HPDE6-E6E7 (cell line): ENCODE data around the gene RPRD1A.
"Not testable (repeated sequence)": the region's sequence is repeated elsewhere in the genome, so short reads cannot be mapped to it uniquely, and the experiment has no call there.

Source experiments
- DNase-seq: peaks from one replicate; pipeline ENCODE4 v3.0.0; 2011; ENCODE audit warnings: missing footprints; ENCODE audit errors: extremely low spot score

RPRD1A gene

GRCh38 chr18:36031903-36032302, 35.5 kb downstream of the RPRD1A start:
- no peak for DNase-seq

- no peak for DNase-seq
These were observed 36.0 kb downstream of the RPRD1A start for GRCh38 chr18:36031407-36031806.

GRCh38 chr18:36028859-36029258, 38.5 kb downstream of the RPRD1A start:
- DNase-seq = no peak

GRCh38 chr18:36025025-36025424, 42.3 kb downstream of the RPRD1A start:
- DNase-seq = no peak

GRCh38 chr18:36024241-36024640, 43.1 kb downstream of the RPRD1A start:
- not testable (repeated sequence) for DNase-seq

GRCh38 chr18:36023336-36023735, 44.0 kb downstream of the RPRD1A start:
- DNase-seq = no peak

GRCh38 chr18:36020174-36020711, 47.1 kb downstream of the RPRD1A start:
- no peak for DNase-seq

GRCh38 chr18:36017232-36017631, 50.1 kb downstream of the RPRD1A start:
- DNase-seq = no peak

GRCh38 chr18:36015629-36016028, 51.7 kb downstream of the RPRD1A start:
- no peak for DNase-seq

- no peak for DNase-seq
These were observed 54.5 kb downstream of the RPRD1A start for GRCh38 chr18:36012891-36013290.

GRCh38 chr18:36009214-36009613, 58.1 kb downstream of the RPRD1A start:
- DNase-seq = no peak

GRCh38 chr18:36006997-36007396, 60.4 kb downstream of the RPRD1A start:
- DNase-seq = no peak

GRCh38 chr18:35999925-36000324, 67.4 kb downstream of the RPRD1A start:
- no peak for DNase-seq

- DNase-seq = no peak
These were observed 68.4 kb downstream of the RPRD1A start for GRCh38 chr18:35998967-35999366.

GRCh38 chr18:35993013-35993412, 74.3 kb downstream of the RPRD1A start:
- no peak for DNase-seq

- DNase-seq = no peak
These were observed 75.7 kb downstream of the RPRD1A start for GRCh38 chr18:35991696-35992095.

- DNase-seq = no peak
These were observed 83.5 kb downstream of the RPRD1A start for GRCh38 chr18:35983818-35984217.

- DNase-seq = no peak
These were observed 84.2 kb downstream of the RPRD1A start for GRCh38 chr18:35983147-35983546.

- DNase-seq = no peak
These were observed 84.8 kb downstream of the RPRD1A start for GRCh38 chr18:35982409-35983114.

GRCh38 chr18:35979112-35979511, 88.2 kb downstream of the RPRD1A start:
- no peak for DNase-seq

GRCh38 chr18:35974181-35974580, 93.2 kb downstream of the RPRD1A start:
- no peak for DNase-seq

GRCh38 chr18:35973650-35974049, 93.7 kb downstream of the RPRD1A start:
- no peak for DNase-seq

- peak; percentile 76 for DNase-seq
These were observed 95.0 kb downstream of the RPRD1A start, which contains the start of gene RMP24 for GRCh38 chr18:35972197-35973000. TSS of gene RMP24 (plus strand) at chr18:35972679.
